GM21786 (cell line): Measurements from ENCODE around the gene ANKRD55.
"Not testable (repeated sequence)": the region's sequence is repeated elsewhere in the genome, so short reads cannot be mapped to it uniquely, and the experiment has no call there.

Experiments
- ATAC-seq: cut with Tn5 transposase; IDR thresholded peaks from one replicate; pipeline ENCODE4 v1.9.1; 2021; ENCODE audit not compliant: unreplicated experiment

ANKRD55 gene

GRCh38 chr5:56147106-56147505 is 86.0 kb downstream of the ANKRD55 start:
- ATAC-seq: no peak

- ATAC-seq: no peak
Observed at GRCh38 chr5:56146674-56147073, 86.5 kb downstream of the ANKRD55 start.

- ATAC-seq: no peak
Observed at GRCh38 chr5:56145511-56145910, 87.6 kb downstream of the ANKRD55 start.

GRCh38 chr5:56145106-56145505 is 88.0 kb downstream of the ANKRD55 start:
- no peak for ATAC-seq

- ATAC-seq: no peak
Observed at GRCh38 chr5:56144211-56144610, 88.9 kb downstream of the ANKRD55 start.

GRCh38 chr5:56143373-56143714 is 89.8 kb downstream of the ANKRD55 start:
- no peak for ATAC-seq

GRCh38 chr5:56142614-56143372 is 90.3 kb downstream of the ANKRD55 start:
- ATAC-seq: peak; percentile 77

- no peak for ATAC-seq
Observed at GRCh38 chr5:56142233-56142613, 90.9 kb downstream of the ANKRD55 start.

GRCh38 chr5:56140073-56140472 is 93.1 kb downstream of the ANKRD55 start:
- ATAC-seq: no peak

- no peak for ATAC-seq
Observed at GRCh38 chr5:56130664-56131063, 102.5 kb downstream of the ANKRD55 start.

- no peak for ATAC-seq
Observed at GRCh38 chr5:56129288-56129687, 103.8 kb downstream of the ANKRD55 start.

- ATAC-seq: peak; percentile 48
Observed at GRCh38 chr5:56128113-56128512, 105.0 kb downstream of the ANKRD55 start.

- no peak for ATAC-seq
Observed at GRCh38 chr5:56126487-56127179, 106.5 kb downstream of the ANKRD55 start.

- ATAC-seq: no peak
Observed at GRCh38 chr5:56123531-56124243, 109.4 kb downstream of the ANKRD55 start.

- not testable (repeated sequence) for ATAC-seq
Observed at GRCh38 chr5:56122360-56122985, 110.7 kb downstream of the ANKRD55 start.

GRCh38 chr5:56119050-56119449 is 114.1 kb downstream of the ANKRD55 start:
- ATAC-seq: no peak

- ATAC-seq: no peak
Observed at GRCh38 chr5:56116599-56117141, 116.5 kb downstream of the ANKRD55 start.

GRCh38 chr5:56115589-56115988 is 117.5 kb downstream of the ANKRD55 start:
- no peak for ATAC-seq

GRCh38 chr5:56112526-56113121 is 120.5 kb downstream of the ANKRD55 start:
- ATAC-seq: no peak

- ATAC-seq: no peak
Observed at GRCh38 chr5:56111404-56111781, 121.7 kb downstream of the ANKRD55 start.
